ENCODE results near the gene PCDH15.

DNA sequence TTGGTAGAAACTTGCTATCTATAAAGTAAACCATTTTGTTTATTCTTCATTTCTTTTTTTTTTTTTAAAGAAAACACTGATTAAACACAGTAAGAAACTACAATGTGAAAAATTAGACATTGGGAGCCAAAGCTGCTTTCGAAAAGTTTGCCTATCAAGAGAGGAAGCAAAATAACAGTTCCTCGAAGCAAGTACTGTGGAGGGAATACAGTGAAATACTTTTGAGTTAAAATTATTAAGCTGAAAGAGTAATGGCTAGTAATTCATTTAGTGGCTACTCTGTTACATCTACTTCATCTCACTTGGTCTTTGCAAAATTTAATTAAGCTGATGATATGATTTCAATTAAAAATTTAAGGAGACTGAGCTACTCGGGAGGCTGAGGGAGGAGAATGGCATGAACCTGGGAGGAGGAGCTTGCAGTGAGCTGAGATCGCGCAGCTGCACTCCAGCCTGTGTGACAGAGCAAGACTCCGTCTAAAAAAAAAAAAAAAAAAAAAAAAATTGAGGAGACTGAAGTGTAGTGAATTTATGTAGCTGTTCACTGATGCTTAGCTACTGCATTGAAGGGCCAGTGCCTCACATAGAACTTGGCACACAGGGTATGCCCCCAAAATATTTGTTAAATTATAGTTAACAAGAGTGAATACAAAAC is 1046.3 kb downstream of the PCDH15 start:
- no peak for TF ChIP-seq POLR2AphosphoS5 (IDR thresholded peaks at IDR 0.05)
- TF ChIP-seq, protein P1, sequence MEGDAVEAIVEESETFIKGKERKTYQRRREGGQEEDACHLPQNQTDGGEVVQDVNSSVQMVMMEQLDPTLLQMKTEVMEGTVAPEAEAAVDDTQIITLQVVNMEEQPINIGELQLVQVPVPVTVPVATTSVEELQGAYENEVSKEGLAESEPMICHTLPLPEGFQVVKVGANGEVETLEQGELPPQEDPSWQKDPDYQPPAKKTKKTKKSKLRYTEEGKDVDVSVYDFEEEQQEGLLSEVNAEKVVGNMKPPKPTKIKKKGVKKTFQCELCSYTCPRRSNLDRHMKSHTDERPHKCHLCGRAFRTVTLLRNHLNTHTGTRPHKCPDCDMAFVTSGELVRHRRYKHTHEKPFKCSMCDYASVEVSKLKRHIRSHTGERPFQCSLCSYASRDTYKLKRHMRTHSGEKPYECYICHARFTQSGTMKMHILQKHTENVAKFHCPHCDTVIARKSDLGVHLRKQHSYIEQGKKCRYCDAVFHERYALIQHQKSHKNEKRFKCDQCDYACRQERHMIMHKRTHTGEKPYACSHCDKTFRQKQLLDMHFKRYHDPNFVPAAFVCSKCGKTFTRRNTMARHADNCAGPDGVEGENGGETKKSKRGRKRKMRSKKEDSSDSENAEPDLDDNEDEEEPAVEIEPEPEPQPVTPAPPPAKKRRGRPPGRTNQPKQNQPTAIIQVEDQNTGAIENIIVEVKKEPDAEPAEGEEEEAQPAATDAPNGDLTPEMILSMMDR (IDR thresholded peaks at IDR 0.05): no peak
